IMR-90 (cell line): ENCODE results near the gene FERMT2. TPM values are rescaled to one million over a fixed set of nuclear protein-coding genes. Genes with fewer than 3 reads are reported as not detected.

Source experiments
- ATAC-seq: fragments of 200-7000 bp; cut with Tn5 transposase; 2 replicates; pipeline ENCODE4 v1.9.1; 2020; ENCODE audit warnings: low read depth, mild to moderate bottlenecking, moderate library complexity
- BruUV-seq: library from RNA; stranded (reverse); fragments of 400-500 nt; replicated peaks from 2 replicates; lab custom pipeline; 2021; lab: Mats Ljungman, UMichigan
- CTCF ChIA-PET: fragments of 300-600 bp; formaldehyde crosslinking; extraction: SDS; loops from one replicate; lab custom pipeline; 2021; ENCODE audit warnings: antibody characterized with exemption; lab: Yijun Ruan, JAX
- POLR2A ChIA-PET: fragments of 300-600 bp; sonication (Branson Sonifier 250); formaldehyde crosslinking; loops from one replicate; lab custom pipeline; 2022; ENCODE audit warnings: antibody characterized with exemption; ENCODE audit not compliant: unreplicated experiment; lab: Charles Lee
- DNase-seq: peaks from one replicate; pipeline ENCODE4 v3.0.0; 2013
- H2AFZ ChIP-seq: replicated peaks from 2 replicates; pipeline ENCODE3; 2013; ENCODE audit warnings: low read length, mild to moderate bottlenecking; ENCODE audit not compliant: poor library complexity
- H2AK5ac ChIP-seq: 2 replicates; pipeline ENCODE4 v1.6.1; 2013; ENCODE audit warnings: low read depth, low read length, inconsistent platforms
- H2AK9ac ChIP-seq: replicated peaks from 2 replicates; pipeline ENCODE3; 2013; ENCODE audit warnings: mild to moderate bottlenecking, low read depth, low read length, moderate library complexity; ENCODE audit not compliant: poor library complexity
- H2BK120ac ChIP-seq: 2 replicates; pipeline ENCODE4 v1.6.1; 2013; ENCODE audit warnings: low read depth, low read length, inconsistent platforms
- H2BK15ac ChIP-seq: 3 replicates; pipeline ENCODE4 v1.6.1; 2013; ENCODE audit warnings: low read depth, low read length, inconsistent platforms
- H2BK20ac ChIP-seq: 2 replicates; pipeline ENCODE4 v1.6.1; 2013; ENCODE audit warnings: low read depth, mild to moderate bottlenecking, inconsistent platforms, low read length, moderate library complexity
- H2BK5ac ChIP-seq: 2 replicates; pipeline ENCODE4 v1.6.1; 2013; ENCODE audit warnings: mild to moderate bottlenecking, low read depth, low read length, inconsistent platforms; ENCODE audit not compliant: poor library complexity, severe bottlenecking
- H3K14ac ChIP-seq: replicated peaks from 2 replicates; pipeline ENCODE4 v1.6.1; 2013; ENCODE audit warnings: low read depth, low read length, inconsistent platforms
- H3K18ac ChIP-seq: 2 replicates; pipeline ENCODE4 v1.6.1; 2013; ENCODE audit warnings: low read depth, low read length, control low read depth
- H3K23ac ChIP-seq: 2 replicates; pipeline ENCODE4 v1.6.1; 2013; ENCODE audit warnings: low read depth, low read length, inconsistent platforms
- H3K27ac ChIP-seq: 2 replicates; pipeline ENCODE4 v1.5.1; 2013; ENCODE audit warnings: mild to moderate bottlenecking, control low read depth, low read length; ENCODE audit not compliant: insufficient read depth
- H3K27me3 ChIP-seq: 2 replicates; pipeline ENCODE4 v1.6.1; 2013; ENCODE audit warnings: low read length; ENCODE audit not compliant: control insufficient read depth, insufficient read depth
- H3K36me3 ChIP-seq: 2 replicates; pipeline ENCODE4 v1.6.1; 2013; ENCODE audit warnings: low read length, mixed read lengths; ENCODE audit not compliant: control insufficient read depth, insufficient read depth
- H3K4ac ChIP-seq: 2 replicates; pipeline ENCODE4 v1.6.1; 2013; ENCODE audit warnings: low read depth, low read length, inconsistent platforms
- H3K4me1 ChIP-seq: 2 replicates; pipeline ENCODE4 v1.6.1; 2013; ENCODE audit warnings: low read length, mixed read lengths; ENCODE audit not compliant: control insufficient read depth, insufficient read depth
- H3K4me2 ChIP-seq: 2 replicates; pipeline ENCODE4 v1.6.1; 2013; ENCODE audit warnings: low read depth, mild to moderate bottlenecking, control low read depth, low read length, moderate library complexity
- H3K4me3 ChIP-seq: 2 replicates; pipeline ENCODE4 v1.5.1; 2013; ENCODE audit warnings: low read depth, mild to moderate bottlenecking, control low read depth, low read length, moderate library complexity; ENCODE audit not compliant: insufficient read depth
- H3K56ac ChIP-seq: 2 replicates; pipeline ENCODE4 v1.6.1; 2013; ENCODE audit warnings: low read length, inconsistent platforms; ENCODE audit not compliant: insufficient read depth; ENCODE audit errors: extremely low read depth
- H3K79me1 ChIP-seq, 2 experiments: 2 replicates each; pipeline ENCODE4 v1.6.1; 2013; ENCODE audit warnings: low read length in 2 of 2, inconsistent platforms in 1 of 2, low read depth in 1 of 2
- H3K9ac ChIP-seq: 2 replicates; pipeline ENCODE4 v1.6.1; 2013; ENCODE audit warnings: low read depth, low read length, control low read depth
- H3K9me1 ChIP-seq: 2 replicates; pipeline ENCODE4 v1.6.1; 2013; ENCODE audit warnings: low read length, inconsistent platforms; ENCODE audit not compliant: insufficient read depth
- H3K9me3 ChIP-seq: 2 replicates; pipeline ENCODE4 v1.6.1; 2013; ENCODE audit warnings: low read length; ENCODE audit not compliant: control insufficient read depth, insufficient read depth
- H4K20me1 ChIP-seq: 2 replicates; pipeline ENCODE4 v1.6.1; 2013; ENCODE audit warnings: low read length, inconsistent platforms; ENCODE audit not compliant: insufficient read depth
- H4K5ac ChIP-seq: 2 replicates; pipeline ENCODE4 v1.6.1; 2013; ENCODE audit warnings: mild to moderate bottlenecking, low read depth, low read length, control low read depth
- H4K8ac ChIP-seq, 2 experiments: 2 replicates each; pipeline ENCODE4 v1.6.1; 2013; ENCODE audit warnings: low read depth in 2 of 2, low read length in 2 of 2, control low read depth in 1 of 2, inconsistent platforms in 1 of 2
- H4K91ac ChIP-seq: 2 replicates; pipeline ENCODE4 v1.6.1; 2013; ENCODE audit warnings: low read depth, low read length, inconsistent platforms; ENCODE audit not compliant: insufficient read depth
- CEBPB ChIP-seq: IDR thresholded peaks from 2 replicates; pipeline ENCODE4 v1.6.1; 2012; ENCODE audit warnings: low read depth, low read length, improper control_type of control experiment
- POLR2A ChIP-seq: IDR thresholded peaks from 2 replicates; pipeline ENCODE4 v1.6.1; 2012; ENCODE audit warnings: mild to moderate bottlenecking, low read depth, low read length
- WGBS, 2 experiments: methylation state at CpG; one replicate each; pipeline versions ENCODE4 v1.1.5 to v1.1.7; 2013; ENCODE audit warnings: missing lambda C conversion rate in 2 of 2; ENCODE audit not compliant: insufficient read length in 1 of 2; ENCODE audit errors: extremely low coverage in 2 of 2; 5-methylcytosine and 5-hydroxymethylcytosine counted together
- dilution Hi-C: fragments of 300-500 bp; cut with HindIII; formaldehyde crosslinking; loops from one replicate; pipeline ENCODE4 v1.14.3; 2018; ENCODE audit warnings: low sequenced_read_pairs; ENCODE audit not compliant: unreplicated experiment
- in situ Hi-C: fragments of 300-500 bp; cut with MboI; formaldehyde crosslinking; loops from 3 replicates; pipeline ENCODE4 v1.14.3; 2019; ENCODE audit warnings: low sequenced_read_pairs, inconsistent platforms, mixed read lengths
- intact Hi-C: fragments of 100-400 bp; cut with micrococcal nuclease; formaldehyde crosslinking; loops from 2 replicates; pipeline ENCODE4 v1.10.0; 2022
- polyA plus RNA-seq, 3 experiments: library from polyadenylated mRNA; depleted of rRNA; stranded (reverse); fragments of >200 nt; gene quantifications; 2 replicates each; pipeline ENCODE4 v1.2.3, GENCODE V29; 2012; ENCODE audit warnings: low replicate concordance in 1 of 3
- total RNA-seq: library from RNA; depleted of rRNA; stranded (reverse); fragments of >200 nt; gene quantifications from 2 replicates; pipeline ENCODE4 v1.2.3, GENCODE V29; 2012

Gene FERMT2
- total and polyA plus RNA-seq, 2 of the 4 experiments (the other 2 are of a cell fraction) = 131 to 217 TPM

DNA sequence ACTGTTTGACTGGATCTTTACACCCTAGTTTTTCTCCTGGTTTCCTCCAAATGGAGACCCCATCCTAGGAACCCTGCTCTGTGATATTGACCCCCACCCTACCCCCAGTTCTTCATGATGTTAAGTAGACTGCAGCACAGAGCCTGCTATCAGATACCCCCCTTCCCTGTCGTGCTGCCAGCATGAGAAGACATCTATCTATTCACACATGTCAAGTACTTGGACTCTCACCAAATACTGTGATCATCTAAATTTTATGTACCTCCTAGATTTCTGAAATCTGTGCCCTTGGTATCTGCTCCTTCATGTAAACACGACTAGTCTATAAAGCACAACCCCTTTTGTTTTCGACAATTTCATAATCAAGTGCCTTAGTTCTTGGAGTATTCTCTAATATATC, 38.9 kb downstream of the FERMT2 start:
- DNase-seq = no peak
- H3K14ac ChIP-seq = 0 out of 2 replicates have a peak overlapping the region, but pooled peaks have one; percentile 13
- H3K9ac ChIP-seq = no peak overlapping the region
- H3K4me3 ChIP-seq = no peak overlapping the region
- intact Hi-C loops = no loop called here
- peak overlapping the region in 1 of 2 experiments; percentile 21; a peak in 1 of 4 replicates for H4K8ac ChIP-seq
- ATAC-seq = no peak; the same call in 1 of the 2 replicates
- H3K56ac ChIP-seq = no peak overlapping the region
- no peak overlapping the region for H2BK120ac ChIP-seq
- H2AK5ac ChIP-seq = no peak overlapping the region
- H3K4ac ChIP-seq = no peak overlapping the region
- no peak overlapping the region for H2AK9ac ChIP-seq
- H4K91ac ChIP-seq = no peak overlapping the region
- peak overlapping the region; percentile 29; the same call in 1 of the 2 replicates for H3K27ac ChIP-seq
- H4K5ac ChIP-seq = no peak overlapping the region
- H3K9me1 ChIP-seq = peaks cover 8% of the 10 kb centered on the region
- H4K20me1 ChIP-seq = peaks cover 53% of the 10 kb centered on the region
- H3K36me3 ChIP-seq = peaks cover 26% of the 10 kb centered on the region
- no peak overlapping the region for H2BK15ac ChIP-seq
- H2BK5ac ChIP-seq = peak overlapping the region; percentile 42
- 0% methylated on average over 1 of the region's 3 CpGs; no CpG with 5 or more reads in 1 of the 2 experiments for WGBS, 2 experiments
- no peaks in the 10 kb centered on the region for H3K9me3 ChIP-seq
- H3K27me3 ChIP-seq = no peaks in the 10 kb centered on the region
- no peak overlapping the region for H2BK20ac ChIP-seq
- no peak for TF ChIP-seq POLR2A
- no peak for TF ChIP-seq CEBPB
- dilution Hi-C loops = no loop called here
- ChIA-PET POLR2A (no interaction called here), CTCF (no interaction called here)
- peaks cover 8% of the 10 kb centered on the region for H3K4me1 ChIP-seq
- in situ Hi-C loops = no loop called here
- no peak overlapping the region for H3K23ac ChIP-seq
- H2AFZ ChIP-seq = no peak overlapping the region
- no TSS peak for BruUV-seq
- H3K79me1 ChIP-seq = peaks cover 14 to 55% of the 10 kb centered on the region in 2 experiments
- no peak overlapping the region for H3K4me2 ChIP-seq
- no peak overlapping the region for H3K18ac ChIP-seq
